Esophagus squamous epithelium (tissue), 5 donors: ENCODE measurements around the gene TCP11. TPM values are rescaled to one million over a fixed set of nuclear protein-coding genes. Genes with fewer than 3 reads are reported as not detected.
A peak's percentile ranks its signal among the peaks of the same experiment; 100 is the strongest.

ENCODE experiments used
- DNase-seq: peaks from one replicate; lab custom pipeline; 2025; lab: John Stamatoyannopoulos, UW
- H3K27ac ChIP-seq, 4 donors: fragments of 200-600 bp; sonication (generic); one replicate each; pipeline ENCODE4 v1.5.1; 2016 to 2019; ENCODE audit warnings: mild to moderate bottlenecking in 1 of 4
- H3K27me3 ChIP-seq, 4 donors: fragments of 200-600 bp; sonication (generic); 1 replicate in 3 of 4; 2 replicates in 1 of 4; pipeline versions ENCODE4 v1.5.1 to v1.6.0; 2017 to 2021; ENCODE audit warnings: antibody characterized with exemption in 1 of 4
- H3K36me3 ChIP-seq, 3 donors: fragments of 200-600 bp; sonication (generic); one replicate each; pipeline ENCODE4 v1.5.1; 2016 to 2019
- H3K4me1 ChIP-seq, 3 donors: fragments of 200-600 bp; sonication (generic); one replicate each; pipeline ENCODE4 v1.5.1; 2017 to 2019
- H3K4me3 ChIP-seq, 4 donors: fragments of 200-600 bp; sonication (generic); 1 replicate in 3 of 4; 2 replicates in 1 of 4; pipeline ENCODE4 v1.5.1; 2016 to 2019; ENCODE audit warnings: mild to moderate bottlenecking in 2 of 4, moderate library complexity in 1 of 4
- H3K9me3 ChIP-seq, 3 donors: fragments of 200-600 bp; sonication (generic); one replicate each; pipeline ENCODE4 v1.5.1; 2016 to 2019
- POLR2A ChIP-seq, 4 donors: fragments of 450-650 bp; IDR thresholded peaks; one replicate each; pipeline ENCODE4 v1.6.1; 2017; ENCODE audit warnings: antibody characterized with exemption in 4 of 4, mild to moderate bottlenecking in 4 of 4, moderate library complexity in 3 of 4
- WGBS, 2 donors: methylation state at CpG; one replicate each; pipeline ENCODE4 v1.1.5; 2018; 5-methylcytosine and 5-hydroxymethylcytosine counted together
- intact Hi-C: fragments of 100-400 bp; cut with DNase I; formaldehyde crosslinking; loops from one replicate; pipeline ENCODE4 v1.15.0; 2022
- total RNA-seq, 4 donors: library from RNA; depleted of rRNA; stranded (reverse); fragments of >200 nt; gene quantifications; one replicate each; pipeline ENCODE4 v1.1.0, GENCODE V29; 2016
- TF ChIP-seq, protein P1 (sequence below), 6 experiments: fragments of 450-650 bp in 4 of 6; fragments of 200-600 bp in 2 of 6; sonication (generic) in 2 of 6; IDR thresholded peaks; one replicate each; pipeline ENCODE4 v1.5.1; 2016 to 2019; ENCODE audit warnings: antibody characterized with exemption in 6 of 6, mild to moderate bottlenecking in 4 of 6, moderate library complexity in 4 of 6
- donor health status: DM: yes; HTN: yes; CAD: no.

TCP11 gene
- total RNA-seq, 4 donors from 2014 or later: 0.64 TPM; not detected in 3

DNA sequence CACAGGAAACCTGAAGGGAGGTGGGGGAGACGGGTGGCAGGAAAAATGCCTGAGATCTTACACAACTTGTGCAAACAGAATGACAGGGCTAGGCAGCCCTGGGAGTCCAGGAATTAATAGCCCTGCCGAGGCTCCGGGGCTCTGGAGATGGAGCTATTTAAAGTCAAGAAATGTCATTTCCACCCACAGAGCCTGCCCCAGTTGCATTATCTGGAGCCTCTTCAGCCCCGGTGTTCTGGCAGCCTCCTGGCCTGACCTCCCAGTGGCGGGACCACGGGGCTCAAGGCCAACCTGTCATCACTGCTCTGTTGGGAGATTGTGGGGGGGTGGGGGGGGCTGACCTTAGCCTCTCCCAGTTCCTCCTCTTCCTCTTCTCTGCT, 44.2 kb upstream of the TCP11 start:
- no peak overlapping the region for H3K4me3 ChIP-seq
- TF ChIP-seq POLR2A (IDR thresholded peaks at IDR 0.05): no peak
- TF ChIP-seq, protein P1, sequence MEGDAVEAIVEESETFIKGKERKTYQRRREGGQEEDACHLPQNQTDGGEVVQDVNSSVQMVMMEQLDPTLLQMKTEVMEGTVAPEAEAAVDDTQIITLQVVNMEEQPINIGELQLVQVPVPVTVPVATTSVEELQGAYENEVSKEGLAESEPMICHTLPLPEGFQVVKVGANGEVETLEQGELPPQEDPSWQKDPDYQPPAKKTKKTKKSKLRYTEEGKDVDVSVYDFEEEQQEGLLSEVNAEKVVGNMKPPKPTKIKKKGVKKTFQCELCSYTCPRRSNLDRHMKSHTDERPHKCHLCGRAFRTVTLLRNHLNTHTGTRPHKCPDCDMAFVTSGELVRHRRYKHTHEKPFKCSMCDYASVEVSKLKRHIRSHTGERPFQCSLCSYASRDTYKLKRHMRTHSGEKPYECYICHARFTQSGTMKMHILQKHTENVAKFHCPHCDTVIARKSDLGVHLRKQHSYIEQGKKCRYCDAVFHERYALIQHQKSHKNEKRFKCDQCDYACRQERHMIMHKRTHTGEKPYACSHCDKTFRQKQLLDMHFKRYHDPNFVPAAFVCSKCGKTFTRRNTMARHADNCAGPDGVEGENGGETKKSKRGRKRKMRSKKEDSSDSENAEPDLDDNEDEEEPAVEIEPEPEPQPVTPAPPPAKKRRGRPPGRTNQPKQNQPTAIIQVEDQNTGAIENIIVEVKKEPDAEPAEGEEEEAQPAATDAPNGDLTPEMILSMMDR (IDR thresholded peaks at IDR 0.05): no peak
- H3K27ac ChIP-seq: peak overlapping the region in 1 of 4 donors; percentile 9
- peaks cover 12 to 47% (median 13%) of the 10 kb centered on the region in 3 donors for H3K4me1 ChIP-seq
- intact Hi-C loops: no loop called here
- H3K36me3 ChIP-seq: no peaks in the 10 kb centered on the region
- WGBS, 2 donors: 24 to 30% methylated on average over 3 to 4 of the region's 6 CpGs
- H3K9me3 ChIP-seq: no peaks in the 10 kb centered on the region
- no peaks in the 10 kb centered on the region for H3K27me3 ChIP-seq
- no peak for DNase-seq

DNA sequence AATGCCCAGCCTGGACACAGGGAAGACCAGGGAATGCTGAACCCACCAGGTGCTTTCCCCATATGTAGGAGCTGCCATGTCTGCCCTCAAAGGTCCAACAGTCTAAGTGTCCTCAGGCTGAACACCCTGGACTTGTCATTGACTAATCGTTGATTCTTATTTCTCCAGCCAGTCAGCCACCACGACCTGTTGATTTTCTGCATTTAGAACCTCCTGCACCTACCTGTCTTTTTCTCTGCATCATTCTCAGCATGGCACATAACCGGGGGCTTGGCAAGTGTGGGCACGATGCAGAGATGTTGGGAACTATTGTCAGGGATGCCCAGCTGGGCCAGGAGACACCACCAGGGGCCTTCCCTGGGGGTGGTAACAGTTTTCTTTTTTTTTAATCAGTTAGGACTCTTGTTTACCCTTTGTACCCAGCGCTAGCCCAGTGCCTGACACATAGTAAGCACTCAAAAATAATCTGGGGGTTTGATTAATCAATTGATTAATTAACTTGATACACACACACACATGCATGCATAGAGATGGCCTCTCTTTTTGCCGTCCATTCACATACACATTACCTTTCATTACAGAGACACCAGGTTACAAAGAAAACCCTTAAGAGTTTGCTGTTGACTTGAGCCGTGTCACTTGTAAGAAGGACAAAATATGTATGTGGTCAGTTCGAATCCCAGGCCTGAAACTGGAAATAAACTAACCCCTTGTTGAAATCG, 43.6 kb upstream of the TCP11 start:
- Histone ChIP-seq H3K4me1 (peaks cover 12 to 50% (median 13%) of the 10 kb centered on the region in 3 donors), H3K9me3 (no peaks in the 10 kb centered on the region), H3K36me3 (no peaks in the 10 kb centered on the region), H3K4me3 (no peak overlapping the region), H3K27me3 (no peaks in the 10 kb centered on the region), H3K27ac (peak overlapping the region in 1 of 4 donors; percentile 9)
- WGBS, 2 donors: 49 to 54% methylated on average over 7 to 9 of the region's 9 CpGs
- TF ChIP-seq POLR2A (IDR thresholded peaks at IDR 0.05): no peak
- TF ChIP-seq, protein P1 (IDR thresholded peaks at IDR 0.05): no peak
- no peak for DNase-seq
- intact Hi-C loops: no loop called here

DNA sequence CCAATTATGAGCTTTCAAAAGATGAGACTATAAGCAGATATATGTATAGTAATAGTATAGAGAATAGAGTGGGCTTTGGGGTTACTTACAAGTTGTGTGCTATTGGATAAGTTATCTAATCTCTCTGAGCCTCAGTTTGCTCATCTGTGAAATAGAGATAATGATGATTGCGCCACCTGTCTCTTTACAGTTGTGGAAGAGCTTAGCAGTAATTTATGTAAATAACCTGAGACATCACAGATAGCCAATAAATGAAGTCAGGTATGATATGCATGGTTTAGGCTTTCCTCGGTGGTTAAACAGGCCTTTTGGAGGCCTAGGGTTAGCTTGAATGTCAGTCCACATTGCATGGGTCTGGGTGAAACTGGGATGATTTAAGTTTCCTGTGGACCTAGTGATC, 42.8 kb upstream of the TCP11 start:
- H3K4me1 ChIP-seq: peaks cover 12 to 48% (median 13%) of the 10 kb centered on the region in 3 donors
- TF ChIP-seq, protein P1 (IDR thresholded peaks at IDR 0.05): no peak
- TF ChIP-seq POLR2A (IDR thresholded peaks at IDR 0.05): no peak
- H3K4me3 ChIP-seq: no peak overlapping the region
- no peaks in the 10 kb centered on the region for H3K27me3 ChIP-seq
- DNase-seq: no peak
- no peak overlapping the region for H3K27ac ChIP-seq
- intact Hi-C loops: no loop called here
- 83 to 88% methylated on average over 2 of the region's 2 CpGs for WGBS, 2 donors
- no peaks in the 10 kb centered on the region for H3K36me3 ChIP-seq
- H3K9me3 ChIP-seq: no peaks in the 10 kb centered on the region

DNA sequence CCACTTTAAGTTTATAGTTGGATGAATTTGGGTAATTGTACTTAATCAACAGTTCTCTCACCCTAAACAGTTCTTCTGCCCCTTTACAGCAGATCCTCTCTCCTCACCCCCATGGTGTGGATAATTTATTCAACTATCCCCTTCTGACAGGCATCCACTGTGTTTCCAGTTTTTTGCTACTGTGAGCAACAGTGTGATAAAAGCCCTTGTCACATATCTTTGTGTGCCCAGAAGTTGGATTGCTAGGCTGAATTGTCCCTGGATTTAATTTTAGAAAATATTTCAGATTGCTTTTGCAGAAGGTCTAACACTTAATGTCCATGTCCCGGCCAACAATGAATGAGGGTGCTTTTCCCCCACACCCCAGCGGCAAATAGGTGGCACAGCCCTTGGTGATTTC, 42.1 kb upstream of the TCP11 start:
- H3K36me3 ChIP-seq: no peaks in the 10 kb centered on the region
- no peaks in the 10 kb centered on the region for H3K27me3 ChIP-seq
- no peak for DNase-seq
- 97 to 100% methylated on average over 2 of the region's 2 CpGs for WGBS, 2 donors
- intact Hi-C loops: no loop called here
- peaks cover 12 to 41% (median 13%) of the 10 kb centered on the region in 3 donors for H3K4me1 ChIP-seq
- no peak overlapping the region for H3K4me3 ChIP-seq
- TF ChIP-seq, protein P1 (IDR thresholded peaks at IDR 0.05): no peak
- TF ChIP-seq POLR2A (IDR thresholded peaks at IDR 0.05): no peak
- no peak overlapping the region for H3K27ac ChIP-seq
- H3K9me3 ChIP-seq: no peaks in the 10 kb centered on the region

DNA sequence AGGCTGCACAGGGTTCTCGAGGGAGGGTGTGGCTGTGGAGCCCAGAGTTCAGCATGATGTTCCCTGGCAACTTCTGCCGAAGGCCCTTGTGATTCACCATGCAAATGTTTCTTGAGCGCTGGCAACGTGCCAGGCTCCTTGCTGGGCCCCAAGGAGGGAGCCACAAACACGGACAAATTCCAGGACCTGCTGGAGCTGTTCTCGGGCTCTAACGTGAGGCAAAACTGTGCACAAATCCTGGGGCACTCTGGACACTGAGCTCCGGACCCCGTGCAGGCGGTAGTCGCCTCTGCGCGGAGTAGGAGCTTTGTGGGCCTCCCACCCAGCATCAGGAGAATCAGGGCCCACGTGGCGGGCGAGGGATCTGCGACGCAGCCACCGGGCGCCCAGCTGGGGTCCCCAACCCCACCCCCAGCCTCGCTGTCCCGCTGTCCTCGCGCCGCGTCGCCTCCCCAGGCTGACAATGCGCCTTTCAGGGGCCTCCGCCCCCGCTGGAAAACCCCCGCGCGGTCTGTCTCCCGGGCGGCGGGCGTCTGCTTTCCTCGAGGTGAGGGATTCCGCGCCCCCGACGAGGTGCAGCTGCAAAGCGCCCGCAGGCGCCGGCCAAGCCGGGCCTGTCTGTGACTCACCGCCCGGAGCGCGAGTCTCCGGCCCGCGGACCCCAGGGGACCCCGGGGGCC, 40.9 kb upstream of the TCP11 start:
- H3K4me3 ChIP-seq: peak overlapping the region; percentile 2 to 51 (median 24)
- intact Hi-C loops: no loop called here
- H3K9me3 ChIP-seq: no peaks in the 10 kb centered on the region
- H3K27me3 ChIP-seq: no peaks in the 10 kb centered on the region
- TF ChIP-seq POLR2A (IDR thresholded peaks at IDR 0.05): no peak
- TF ChIP-seq, protein P1 (IDR thresholded peaks at IDR 0.05): no peak
- WGBS, 2 donors: 13 to 42% methylated on average over 9 to 22 of the region's 55 CpGs
- H3K36me3 ChIP-seq: no peaks in the 10 kb centered on the region
- H3K27ac ChIP-seq: peak overlapping the region in 3 of 4 donors; percentile 17 to 46 (median 42)
- no peak for DNase-seq
- H3K4me1 ChIP-seq: peaks cover 12 to 40% (median 13%) of the 10 kb centered on the region in 3 donors
